ENCODE measurements around the gene NRXN3. TPM values are rescaled to one million over a fixed set of nuclear protein-coding genes. Genes with fewer than 3 reads are reported as not detected.

NRXN3 gene
- polyA plus RNA-seq, 1 experiment = 7.0 TPM

- POLR2A ChIA-PET = no interaction called here
- no peaks in the 10 kb centered on the region for H3K27me3 ChIP-seq (ENCODE audit: control insufficient read depth, insufficient read depth, low read length)
- no peak overlapping the region for H3K4me3 ChIP-seq (ENCODE audit: low read depth, low read length)
- DNase-seq (ENCODE audit: low read depth) = peak; percentile 8
- no peaks in the 10 kb centered on the region for H3K36me3 ChIP-seq (ENCODE audit: control insufficient read depth, insufficient read depth, low read length)
- CTCF ChIA-PET = no interaction called here
- no peak for TF ChIP-seq CTCF (IDR thresholded peaks at IDR 0.05; ENCODE audit: insufficient read depth, low read depth, low read length)
Observed at GRCh38 chr14:79896009-79896408, 1725.8 kb downstream of the NRXN3 start.

GRCh38 chr14:79899610-79900009 is 1729.4 kb downstream of the NRXN3 start:
- H3K27me3 ChIP-seq (ENCODE audit: control insufficient read depth, insufficient read depth, low read length) = no peaks in the 10 kb centered on the region
- no peak for DNase-seq (ENCODE audit: low read depth)
- no peak for TF ChIP-seq CTCF (IDR thresholded peaks at IDR 0.05; ENCODE audit: insufficient read depth, low read depth, low read length)
- ChIA-PET CTCF (no interaction called here), POLR2A (no interaction called here)
- no peaks in the 10 kb centered on the region for H3K36me3 ChIP-seq (ENCODE audit: control insufficient read depth, insufficient read depth, low read length)
- no peak overlapping the region for H3K4me3 ChIP-seq (ENCODE audit: low read depth, low read length)

GRCh38 chr14:79904497-79904896 is 1734.3 kb downstream of the NRXN3 start:
- no peak for DNase-seq (ENCODE audit: low read depth)
- ChIA-PET POLR2A (no interaction called here), CTCF (interaction anchor here (1.2 kb wide), 2 partner anchors 11 to 26 kb away, joined by 3 read pairs; no protein-coding TSS in a partner anchor)
- no peaks in the 10 kb centered on the region for H3K36me3 ChIP-seq (ENCODE audit: control insufficient read depth, insufficient read depth, low read length)
- TF ChIP-seq CTCF (IDR thresholded peaks at IDR 0.05; ENCODE audit: insufficient read depth, low read depth, low read length) = no peak
- no peaks in the 10 kb centered on the region for H3K27me3 ChIP-seq (ENCODE audit: control insufficient read depth, insufficient read depth, low read length)
- no peak overlapping the region for H3K4me3 ChIP-seq (ENCODE audit: low read depth, low read length)

- ChIA-PET CTCF (no interaction called here), POLR2A (no interaction called here)
- TF ChIP-seq CTCF (IDR thresholded peaks at IDR 0.05; ENCODE audit: insufficient read depth, low read depth, low read length) = no peak
- H3K4me3 ChIP-seq (ENCODE audit: low read depth, low read length) = no peak overlapping the region
- no peaks in the 10 kb centered on the region for H3K27me3 ChIP-seq (ENCODE audit: control insufficient read depth, insufficient read depth, low read length)
- no peaks in the 10 kb centered on the region for H3K36me3 ChIP-seq (ENCODE audit: control insufficient read depth, insufficient read depth, low read length)
- DNase-seq (ENCODE audit: low read depth) = no peak
Observed at GRCh38 chr14:79906994-79907393, 1736.8 kb downstream of the NRXN3 start.

- no peak for DNase-seq (ENCODE audit: low read depth)
- Histone ChIP-seq H3K27me3 (ENCODE audit: control insufficient read depth, insufficient read depth, low read length) (no peaks in the 10 kb centered on the region), H3K36me3 (ENCODE audit: control insufficient read depth, insufficient read depth, low read length) (no peaks in the 10 kb centered on the region), H3K4me3 (ENCODE audit: low read depth, low read length) (no peak overlapping the region)
- CTCF ChIA-PET = no interaction called here
- POLR2A ChIA-PET = no interaction called here
- no peak for TF ChIP-seq CTCF (IDR thresholded peaks at IDR 0.05; ENCODE audit: insufficient read depth, low read depth, low read length)
Observed at GRCh38 chr14:79910086-79910485, 1739.9 kb downstream of the NRXN3 start.

Data from BJ (cell line).